K562 (cell line): ENCODE results near the gene TMEFF1. TPM values are rescaled to one million over a fixed set of nuclear protein-coding genes. Genes with fewer than 3 reads are reported as not detected.

Source experiments
- ATAC-seq: fragments of 200-7000 bp; cut with Tn5 transposase; 3 replicates; pipeline ENCODE4 v1.9.1; 2020; ENCODE audit warnings: moderate library complexity
- BruUV-seq: library from RNA; stranded (reverse); fragments of 400-500 nt; replicated peaks from 2 replicates; lab custom pipeline; 2021; lab: Mats Ljungman, UMichigan
- CTCF ChIA-PET: fragments of 300-600 bp; formaldehyde crosslinking; extraction: SDS; loops from one replicate; lab custom pipeline; 2021; ENCODE audit warnings: low intra/inter-chr PET ratio; lab: Yijun Ruan, JAX
- POLR2A ChIA-PET: fragments of 300-600, 350-650 bp; sonication (Branson Sonifier 250); formaldehyde crosslinking; extraction: SDS; loops from one replicate; lab custom pipeline; 2021; ENCODE audit warnings: antibody characterized with exemption, inconsistent platforms; lab: Yijun Ruan, JAX
- DNase-seq, 4 experiments: peaks; one replicate each; pipeline versions ENCODE4 v3.0.0 to v3.0.0-alpha.2; 2011 to 2018; ENCODE audit warnings: low spot score in 3 of 4, mixed read lengths in 3 of 4; ENCODE audit errors: extremely low read depth in 1 of 4
- FAIRE-seq: peaks from 2 replicates; lab custom pipeline; 2011; peaks lifted over from hg19 to GRCh38; lab: Jason Lieb, UNC
- H2AFZ ChIP-seq: 2 replicates; pipeline ENCODE4 v1.6.0; 2011; ENCODE audit warnings: low read depth, low read length, control low read depth, inconsistent platforms
- H3K27ac ChIP-seq: fragments of 200-600 bp; 3 replicates; pipeline ENCODE4 v1.8.0; 2011; ENCODE audit warnings: low read depth, mild to moderate bottlenecking, control low read depth, inconsistent platforms, low read length, moderate library complexity, mixed read lengths; ENCODE audit errors: extremely low read depth
- H3K27me3 ChIP-seq, 2 experiments: fragments of 300-600 bp in 1 of 2; 2 replicates in 1 of 2; 3 replicates in 1 of 2; pipeline versions ENCODE4 v1.6.0 to v1.8.0; 2011; ENCODE audit warnings: inconsistent platforms in 2 of 2, low read length in 2 of 2, mild to moderate bottlenecking in 1 of 2, mixed read lengths in 1 of 2, moderate library complexity in 1 of 2; ENCODE audit not compliant: control insufficient read depth in 2 of 2, insufficient read depth in 2 of 2
- H3K36me3 ChIP-seq: fragments of 300-600 bp; 3 replicates; pipeline ENCODE4 v1.8.0; 2011; ENCODE audit warnings: mild to moderate bottlenecking, low read length, inconsistent platforms; ENCODE audit not compliant: control insufficient read depth, insufficient read depth
- H3K4me1 ChIP-seq, 2 experiments: fragments of 200-600 bp in 1 of 2; replicated peaks in 1 of 2; 2 replicates in 1 of 2; 3 replicates in 1 of 2; pipeline versions ENCODE4 v1.5.1 to v1.8.0; 2011; ENCODE audit warnings: inconsistent platforms in 2 of 2, low read length in 2 of 2, mild to moderate bottlenecking in 1 of 2, mixed read lengths in 1 of 2, moderate library complexity in 1 of 2; ENCODE audit not compliant: control insufficient read depth in 2 of 2, insufficient read depth in 2 of 2
- H3K4me2 ChIP-seq: 2 replicates; pipeline ENCODE4 v1.6.1; 2011; ENCODE audit warnings: low read length, control low read depth, inconsistent platforms, mixed read lengths; ENCODE audit not compliant: insufficient read depth
- H3K4me3 ChIP-seq: fragments of 200-600 bp; sonication (generic), shearing (Covaris generic); 2 replicates; pipeline ENCODE4 v1.5.1; 2016; ENCODE audit warnings: control low read depth, inconsistent platforms
- H3K79me2 ChIP-seq: fragments of 200-600 bp; 3 replicates; pipeline ENCODE4 v1.8.0; 2011; ENCODE audit warnings: low read length, inconsistent platforms; ENCODE audit not compliant: control insufficient read depth, insufficient read depth
- H3K9ac ChIP-seq, 2 experiments: 2 replicates each; pipeline versions ENCODE4 v1.6.0 to v1.6.1; 2011; ENCODE audit warnings: low read depth in 2 of 2, low read length in 2 of 2, control low read depth in 1 of 2, inconsistent platforms in 1 of 2, mild to moderate bottlenecking in 1 of 2, mixed read lengths in 1 of 2; ENCODE audit not compliant: insufficient read depth in 1 of 2
- H3K9me1 ChIP-seq: one replicate; pipeline ENCODE4 v1.6.0; 2011; ENCODE audit warnings: inconsistent platforms, mild to moderate bottlenecking, low read length, moderate library complexity; ENCODE audit not compliant: control insufficient read depth, insufficient read depth
- H3K9me3 ChIP-seq: replicated peaks from 2 replicates; pipeline ENCODE4 v1.5.1; 2011; ENCODE audit warnings: low read depth, low read length, inconsistent platforms; ENCODE audit not compliant: control insufficient read depth, insufficient read depth
- H4K20me1 ChIP-seq: replicated peaks from 2 replicates; pipeline ENCODE4 v1.6.1; 2011; ENCODE audit warnings: low read length, inconsistent platforms, mixed read lengths; ENCODE audit not compliant: control insufficient read depth, insufficient read depth
- CLOCK ChIP-seq: fragments of 250-450 bp; sonication (Bioruptor Pico); IDR thresholded peaks from 2 replicates; pipeline ENCODE4 v1.4.0; 2020; ENCODE audit warnings: mild to moderate bottlenecking, moderate library complexity, borderline replicate concordance
- ETS1 ChIP-seq: conservative IDR thresholded peaks from 2 replicates; pipeline ENCODE4 v1.6.1; 2011; ENCODE audit warnings: low read depth, mild to moderate bottlenecking, low read length; ENCODE audit not compliant: control insufficient read depth
- HOMEZ ChIP-seq: fragments of 250-450 bp; sonication (Bioruptor Pico); IDR thresholded peaks from 2 replicates; pipeline ENCODE4 v1.4.0; 2020; ENCODE audit warnings: mild to moderate bottlenecking, moderate library complexity
- ILK ChIP-seq: fragments of 450-650 bp; IDR thresholded peaks from 2 replicates; pipeline ENCODE4 v1.6.1; 2016; ENCODE audit warnings: missing genetic modification characterization, low read depth, mild to moderate bottlenecking, missing compliant biosample characterization, moderate library complexity, borderline replicate concordance
- NFIX ChIP-seq: fragments of 250-450 bp; sonication (Bioruptor Pico); IDR thresholded peaks from 2 replicates; pipeline ENCODE4 v1.4.0; 2020; ENCODE audit warnings: low read depth, mild to moderate bottlenecking, moderate library complexity
- POLR2A ChIP-seq: fragments of 450-650 bp; conservative IDR thresholded peaks from 2 replicates; pipeline ENCODE4 v1.6.1; 2016
- POLR3A ChIP-seq: IDR thresholded peaks from 2 replicates; pipeline ENCODE4 v1.6.1; 2011; ENCODE audit warnings: borderline replicate concordance, mild to moderate bottlenecking, moderate library complexity; ENCODE audit not compliant: insufficient read length, insufficient read depth; ENCODE audit errors: extremely low read depth
- SMARCB1 ChIP-seq: IDR thresholded peaks from 2 replicates; pipeline ENCODE4 v1.6.1; 2011; ENCODE audit warnings: improper control_type of control experiment, low read depth; ENCODE audit not compliant: insufficient read length
- STAT5B ChIP-seq: fragments of 250-450 bp; sonication (Bioruptor Pico); IDR thresholded peaks from 2 replicates; pipeline ENCODE4 v1.8.0; 2021; ENCODE audit warnings: mild to moderate bottlenecking, inconsistent platforms
- ZBTB49 ChIP-seq: sonication (generic); formaldehyde crosslinking; IDR thresholded peaks from 2 replicates; pipeline ENCODE4 v1.8.0; 2022; ENCODE audit warnings: missing genetic modification reagents, mild to moderate bottlenecking, borderline replicate concordance
- ZNF436 ChIP-seq: fragments of 250-450, 450-650 bp; sonication (Bioruptor Pico); formaldehyde crosslinking; IDR thresholded peaks from 2 replicates; pipeline ENCODE4 v1.7.0; 2020; ENCODE audit warnings: mild to moderate bottlenecking
- ZNF655 ChIP-seq: fragments of 250-450 bp; sonication (Bioruptor Pico); IDR thresholded peaks from 2 replicates; pipeline ENCODE4 v1.5.0; 2021
- ZZZ3 ChIP-seq: fragments of 450-650 bp; IDR thresholded peaks from 2 replicates; pipeline ENCODE4 v1.6.1; 2016; ENCODE audit warnings: antibody characterized with exemption, mild to moderate bottlenecking, moderate library complexity
- WGBS: fragments of 100-300 bp; shearing (Covaris generic); methylation state at CpG from one replicate; pipeline ENCODE4 v1.1.6; 2016; ENCODE audit warnings: low coverage, mixed read lengths; ENCODE audit not compliant: insufficient coverage; ENCODE audit errors: missing lambda C conversion rate; 5-methylcytosine and 5-hydroxymethylcytosine counted together
- in situ Hi-C: fragments of 300-500 bp; cut with MboI; formaldehyde crosslinking; loops from 4 replicates; pipeline ENCODE4 v1.15.0; 2018; ENCODE audit warnings: inconsistent platforms, mixed read lengths
- intact Hi-C: fragments of 100-400 bp; cut with micrococcal nuclease; formaldehyde crosslinking; loops from 2 replicates; pipeline ENCODE4 v1.14.2; 2022
- polyA plus RNA-seq, 8 experiments: library from polyadenylated mRNA; depleted of rRNA in 4 of 8; stranded (reverse) in 5 of 8; unstranded in 3 of 8; fragments of >200 nt; fragmentation: Nextera tagmentation in 2 of 8; fragmentation: Illumina TruSeq in 1 of 8; extraction: Ambion mirVana in 2 of 8; extraction: Trizol in 1 of 8; gene quantifications; 2 replicates each; pipeline versions ENCODE4 v1.2.1 to v1.2.3, GENCODE V29; 2011 to 2014; ENCODE audit warnings: inconsistent platforms in 1 of 8, missing spikeins in 1 of 8
- total RNA-seq, 7 experiments: library from RNA; depleted of rRNA in 6 of 7; stranded (reverse); fragments of >200 nt in 6 of 7; fragmentation: Illumina TruSeq in 2 of 7; extraction: Trizol in 2 of 7; gene quantifications; 2 replicates each; pipeline versions ENCODE4 v1.2.1 to v1.2.3, GENCODE V29; 2011 to 2021; ENCODE audit warnings: low replicate concordance in 1 of 7

TMEFF1 gene
- total and polyA plus RNA-seq, 9 of the 15 experiments (the other 6 are each of a cell fraction or from before 2014, with no cell fraction given), result 0.07 to 1.1 (median 0.28) TPM; not detected in 2

GRCh38 chr9:100468041-100468440 is 4.9 kb upstream of the TMEFF1 start:
- Histone ChIP-seq H3K4me3 (no peak overlapping the region), H4K20me1 (no peaks in the 10 kb centered on the region), H3K9me1 (no peaks in the 10 kb centered on the region), H3K27me3 (peaks cover 3 to 8% of the 10 kb centered on the region in 2 experiments; a peak in 1 of 5 replicates), H3K4me2 (no peak overlapping the region), H3K36me3 (no peaks in the 10 kb centered on the region), H2AFZ (no peak overlapping the region), H3K79me2 (no peaks in the 10 kb centered on the region), H3K4me1 (peaks cover 5 to 6% of the 10 kb centered on the region in 2 experiments; a peak in 4 of 5 replicates), H3K27ac (no peak overlapping the region), H3K9me3 (no peaks in the 10 kb centered on the region), H3K9ac (no peak overlapping the region)
- in situ Hi-C loops (no loop called here), intact Hi-C loops (no loop called here)
- DNase-seq (no peak), FAIRE-seq (no peak), ATAC-seq (no peak)
- BruUV-seq, result no TSS peak
- ChIA-PET POLR2A (no interaction called here), CTCF (no interaction called here)
- 16% methylated on average over 5 of the region's 6 CpGs for WGBS
- TF ChIP-seq CLOCK (no peak), HOMEZ (CRISPR knock-in tag) (no peak), ZNF436 (CRISPR knock-in tag) (no peak), SMARCB1 (no peak), ZBTB49 (no peak), ZNF655 (no peak), ETS1 (no peak), ILK (tag) (no peak), POLR3A (no peak), POLR2A (no peak), NFIX (CRISPR knock-in tag) (no peak), STAT5B (CRISPR knock-in tag) (no peak), ZZZ3 (no peak)
